Ovary (tissue), 9 donors: Measurements from ENCODE around the gene ATP13A5. TPM values are rescaled to one million over a fixed set of nuclear protein-coding genes. Genes with fewer than 3 reads are reported as not detected.

Experiments
- DNase-seq, 5 donors: peaks; one replicate each; pipeline ENCODE4 v3.0.0-alpha.2; 2019 to 2020
- H3K27ac ChIP-seq, 2 donors: fragments of 200-600 bp; one replicate each; pipeline versions ENCODE4 v1.5.1 to v1.8.0; 2019 to 2022
- H3K27me3 ChIP-seq: fragments of 200-600 bp; one replicate; pipeline ENCODE4 v1.8.0; 2022
- H3K36me3 ChIP-seq: fragments of 200-600 bp; sonication (generic); one replicate; pipeline ENCODE4 v1.5.1; 2019
- H3K4me1 ChIP-seq: one replicate; pipeline ENCODE4 v1.8.1; 2013; ENCODE audit warnings: mild to moderate bottlenecking, moderate library complexity; ENCODE audit not compliant: insufficient read depth
- H3K4me3 ChIP-seq: fragments of 200-600 bp; sonication (generic); one replicate; pipeline ENCODE4 v1.5.1; 2017
- H3K9me3 ChIP-seq, 2 donors: fragments of 200-600 bp in 1 of 2; sonication (generic) in 1 of 2; one replicate each; pipeline versions ENCODE4 v1.5.1 to v1.8.1; 2013 to 2019; ENCODE audit warnings: mild to moderate bottlenecking in 1 of 2, moderate library complexity in 1 of 2
- EP300 ChIP-seq: sonication (generic); formaldehyde crosslinking; IDR thresholded peaks from one replicate; pipeline ENCODE4 v1.6.1; 2017; ENCODE audit warnings: antibody characterized with exemption
- POLR2A ChIP-seq: fragments of 450-650 bp; IDR thresholded peaks from one replicate; pipeline ENCODE4 v1.6.1; 2017; ENCODE audit warnings: antibody characterized with exemption, mild to moderate bottlenecking, moderate library complexity
- WGBS, 3 donors: extraction: QIAGEN DNeasy Blood & Tissue Kit in 1 of 3; methylation state at CpG; one replicate each; pipeline versions ENCODE4 v1.1.5 to v1.1.7; 2013 to 2017; 5-methylcytosine and 5-hydroxymethylcytosine counted together
- intact Hi-C, 4 donors: fragments of 100-400 bp; cut with DNase I; formaldehyde crosslinking; loops; one replicate each; pipeline versions ENCODE4 v1.11.0 to v1.15.1; 2022 to 2023
- polyA plus RNA-seq, 2 donors: library from polyadenylated mRNA; stranded (reverse); fragments of 200-250 nt in 1 of 2; fragments of 350-450 nt in 1 of 2; fragmentation: Illumina TruSeq in 1 of 2; extraction: RNeasy Lipid Tissue Mini Kit (QIAGEN cat#74804) in 1 of 2; gene quantifications; one replicate each; pipeline ENCODE4 v1.2.3, GENCODE V29; 2013 to 2014
- total RNA-seq, 7 donors: library from RNA; depleted of rRNA in 2 of 7; stranded (reverse); fragments of >200 nt in 2 of 7; fragmentation: NEBNext Ultra II Directional in 3 of 7; extraction: Animal tissue kit (Norgen Biotek cat#: 25700) in 3 of 7; gene quantifications; one replicate each; pipeline versions ENCODE4 v1.1.0 to v1.2.4, GENCODE V29; 2016 to 2023
- TF ChIP-seq, protein P1 (sequence below), 3 donors: fragments of 450-650 bp in 2 of 3; fragments of 200-600 bp in 1 of 3; IDR thresholded peaks; one replicate each; pipeline versions ENCODE4 v1.5.1 to v1.8.0; 2016 to 2022; ENCODE audit warnings: antibody characterized with exemption in 3 of 3, mild to moderate bottlenecking in 1 of 3
- donor health status: DM: no; HTN: no; CAD: no; lungs with moderate emphysema.
- donor health status: DM: no; HTN: no; CAD: no.
- donor health status: Bipolar disorder and iron deficiency.
- donor health status: DM: yes; HTN: yes; CAD: no.
- donor health status: DM: no; HTN: no; CAD: no.
- donor health status: DM: yes; HTN: yes; CAD: no.

ATP13A5 gene
- total and polyA plus RNA-seq, 9 donors, result 0.07 to 0.36 TPM; not detected in 7

- 70 to 81% (median 74%) methylated on average over 3 of the region's 3 CpGs for WGBS, 3 donors
- Histone ChIP-seq H3K27me3 (no peaks in the 10 kb centered on the region), H3K4me1 (no peaks in the 10 kb centered on the region), H3K9me3 (no peaks in the 10 kb centered on the region), H3K4me3 (no peak overlapping the region), H3K27ac (no peak overlapping the region), H3K36me3 (no peaks in the 10 kb centered on the region)
- no peak for DNase-seq
- intact Hi-C loops, result no loop called here
- TF ChIP-seq POLR2A (no peak), EP300 (no peak)
- TF ChIP-seq, protein P1, sequence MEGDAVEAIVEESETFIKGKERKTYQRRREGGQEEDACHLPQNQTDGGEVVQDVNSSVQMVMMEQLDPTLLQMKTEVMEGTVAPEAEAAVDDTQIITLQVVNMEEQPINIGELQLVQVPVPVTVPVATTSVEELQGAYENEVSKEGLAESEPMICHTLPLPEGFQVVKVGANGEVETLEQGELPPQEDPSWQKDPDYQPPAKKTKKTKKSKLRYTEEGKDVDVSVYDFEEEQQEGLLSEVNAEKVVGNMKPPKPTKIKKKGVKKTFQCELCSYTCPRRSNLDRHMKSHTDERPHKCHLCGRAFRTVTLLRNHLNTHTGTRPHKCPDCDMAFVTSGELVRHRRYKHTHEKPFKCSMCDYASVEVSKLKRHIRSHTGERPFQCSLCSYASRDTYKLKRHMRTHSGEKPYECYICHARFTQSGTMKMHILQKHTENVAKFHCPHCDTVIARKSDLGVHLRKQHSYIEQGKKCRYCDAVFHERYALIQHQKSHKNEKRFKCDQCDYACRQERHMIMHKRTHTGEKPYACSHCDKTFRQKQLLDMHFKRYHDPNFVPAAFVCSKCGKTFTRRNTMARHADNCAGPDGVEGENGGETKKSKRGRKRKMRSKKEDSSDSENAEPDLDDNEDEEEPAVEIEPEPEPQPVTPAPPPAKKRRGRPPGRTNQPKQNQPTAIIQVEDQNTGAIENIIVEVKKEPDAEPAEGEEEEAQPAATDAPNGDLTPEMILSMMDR (IDR thresholded peaks at IDR 0.05), result no peak
Observed at GRCh38 chr3:193357291-193357690, 21.3 kb downstream of the ATP13A5 start.

GRCh38 chr3:193354423-193354822, 24.1 kb downstream of the ATP13A5 start:
- Histone ChIP-seq H3K27me3 (no peaks in the 10 kb centered on the region), H3K4me1 (no peaks in the 10 kb centered on the region), H3K36me3 (no peaks in the 10 kb centered on the region), H3K4me3 (no peak overlapping the region), H3K27ac (no peak overlapping the region), H3K9me3 (no peaks in the 10 kb centered on the region)
- TF ChIP-seq EP300 (no peak), POLR2A (no peak)
- TF ChIP-seq, protein P1 (IDR thresholded peaks at IDR 0.05), result no peak
- whole genome bisulfite sequencing, 3 donors, result 55 to 65% (median 64%) methylated on average over 5 of the region's 5 CpGs
- intact Hi-C loops, result no loop called here
- DNase-seq, result no peak

GRCh38 chr3:193350744-193351143, 27.8 kb downstream of the ATP13A5 start:
- TF ChIP-seq, protein P1 (IDR thresholded peaks at IDR 0.05), result no peak
- TF ChIP-seq POLR2A (no peak), EP300 (no peak)
- H3K27ac ChIP-seq, result no peak overlapping the region
- H3K4me1 ChIP-seq, result no peaks in the 10 kb centered on the region
- H3K36me3 ChIP-seq, result no peaks in the 10 kb centered on the region
- H3K27me3 ChIP-seq, result no peaks in the 10 kb centered on the region
- no peak for DNase-seq
- 73 to 76% (median 74%) methylated on average over 2 of the region's 2 CpGs for WGBS, 3 donors
- H3K9me3 ChIP-seq, result no peaks in the 10 kb centered on the region
- intact Hi-C loops, result no loop called here
- H3K4me3 ChIP-seq, result no peak overlapping the region

GRCh38 chr3:193348686-193349085, 29.9 kb downstream of the ATP13A5 start:
- no peaks in the 10 kb centered on the region for H3K9me3 ChIP-seq
- H3K36me3 ChIP-seq, result no peaks in the 10 kb centered on the region
- no peak overlapping the region for H3K4me3 ChIP-seq
- H3K27ac ChIP-seq, result no peak overlapping the region
- H3K4me1 ChIP-seq, result no peaks in the 10 kb centered on the region
- DNase-seq, result no peak
- intact Hi-C loops, result no loop called here
- no peaks in the 10 kb centered on the region for H3K27me3 ChIP-seq
- TF ChIP-seq, protein P1 (IDR thresholded peaks at IDR 0.05), result no peak
- no peak for TF ChIP-seq EP300
- TF ChIP-seq POLR2A, result no peak
- WGBS, 3 donors, result 81 to 96% (median 83%) methylated on average over 3 of the region's 3 CpGs
